ENCODE data around the gene COL28A1.

The COL28A1 gene

GRCh38 chr7:7323921-7324320 lies 211.8 kb downstream of the COL28A1 start:
- FAIRE-seq, result no peak

DNA sequence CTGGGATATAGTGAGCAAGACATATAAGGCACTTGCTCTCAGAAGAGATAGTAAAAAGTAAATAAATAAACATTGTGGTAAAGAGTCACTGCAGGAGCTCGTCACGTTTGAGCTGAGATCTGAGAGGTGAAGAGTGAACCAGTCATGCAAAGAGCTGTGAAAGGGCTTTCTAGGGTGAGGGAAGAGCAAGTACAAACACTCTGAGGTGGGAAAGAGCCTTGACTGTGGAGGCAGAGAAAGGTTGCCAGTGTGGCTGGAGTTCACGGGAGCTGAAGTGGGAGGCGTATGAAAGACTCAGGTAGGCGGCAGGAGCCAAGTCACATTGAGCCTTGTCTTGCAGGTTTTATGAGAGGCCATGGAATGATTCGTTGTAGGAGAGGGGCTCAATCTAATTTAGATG lies 212.3 kb downstream of the COL28A1 start:
- FAIRE-seq, result no peak

GRCh38 chr7:7321681-7322080 lies 214.0 kb downstream of the COL28A1 start:
- FAIRE-seq, result no peak

GRCh38 chr7:7318601-7319000 lies 217.1 kb downstream of the COL28A1 start:
- no peak for FAIRE-seq

- no peak for FAIRE-seq
Measured at GRCh38 chr7:7317850-7318249, 217.8 kb downstream of the COL28A1 start.

GRCh38 chr7:7315851-7316250 lies 219.8 kb downstream of the COL28A1 start:
- no peak for FAIRE-seq

DNA sequence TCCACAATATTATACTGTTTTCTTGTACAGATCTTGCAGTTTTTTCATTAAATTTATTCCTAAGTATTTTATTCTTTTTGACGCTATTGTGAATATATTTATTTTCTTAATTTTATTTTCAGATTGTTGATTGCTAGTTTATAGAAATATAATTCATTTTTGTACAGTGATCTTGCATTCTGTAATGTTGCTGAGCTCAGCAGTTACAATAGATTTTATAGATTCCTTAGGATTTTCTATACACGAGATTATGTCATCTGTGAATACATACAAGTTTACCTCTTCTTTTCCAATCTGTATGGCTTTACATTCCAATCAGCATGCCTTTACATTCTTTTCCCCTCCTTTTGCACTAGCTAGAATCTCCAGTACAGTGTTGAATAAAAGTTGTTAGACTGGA lies 223.3 kb downstream of the COL28A1 start:
- FAIRE-seq, result no peak

DNA sequence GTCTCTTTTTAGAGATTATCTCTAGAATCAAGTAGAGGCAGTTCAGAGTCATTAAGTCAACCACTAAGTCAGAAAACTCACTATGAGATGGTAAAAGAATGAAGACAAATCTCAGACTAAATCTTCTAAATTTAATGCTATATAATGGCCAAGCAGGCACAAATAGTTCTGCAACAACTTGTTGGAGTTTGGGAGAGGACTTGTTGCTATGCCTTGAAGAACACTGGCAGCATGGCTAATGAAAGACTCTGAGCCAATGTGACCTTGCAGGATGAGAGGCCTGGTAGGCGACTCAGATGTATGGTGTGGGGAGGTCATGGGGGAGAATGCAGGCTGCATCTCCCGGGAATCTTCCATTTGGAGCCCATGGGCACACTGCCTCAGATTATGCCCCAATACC lies 224.7 kb downstream of the COL28A1 start:
- no peak for FAIRE-seq

DNA sequence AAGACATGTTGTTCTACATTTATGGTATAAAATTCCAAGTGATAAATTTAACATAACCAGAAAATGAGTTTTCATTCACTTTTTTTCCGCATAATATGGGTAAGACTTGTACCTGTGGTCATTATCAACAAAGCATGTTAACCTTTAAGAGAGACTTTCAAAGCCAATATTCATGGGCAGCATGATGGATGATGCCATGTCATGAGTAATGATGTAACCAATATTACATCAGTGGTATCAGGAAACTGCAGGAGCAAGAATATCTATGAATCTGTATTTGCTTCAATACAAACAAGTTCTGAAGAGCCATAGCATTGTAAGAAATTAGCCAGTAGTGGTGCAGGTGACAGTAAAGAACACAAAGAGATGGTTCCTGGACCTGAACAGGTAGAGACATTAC lies 226.5 kb downstream of the COL28A1 start:
- no peak for FAIRE-seq
